ENCODE results near the gene ALDH16A1. TPM values are rescaled to one million over a fixed set of nuclear protein-coding genes. Genes with fewer than 3 reads are reported as not detected.

ALDH16A1 gene
- total and polyA plus RNA-seq, 10 of the 15 experiments (the other 5 are each of a cell fraction or from before 2014, with no cell fraction given) = 1.7 to 49.3 (median 18.1) TPM

DNA sequence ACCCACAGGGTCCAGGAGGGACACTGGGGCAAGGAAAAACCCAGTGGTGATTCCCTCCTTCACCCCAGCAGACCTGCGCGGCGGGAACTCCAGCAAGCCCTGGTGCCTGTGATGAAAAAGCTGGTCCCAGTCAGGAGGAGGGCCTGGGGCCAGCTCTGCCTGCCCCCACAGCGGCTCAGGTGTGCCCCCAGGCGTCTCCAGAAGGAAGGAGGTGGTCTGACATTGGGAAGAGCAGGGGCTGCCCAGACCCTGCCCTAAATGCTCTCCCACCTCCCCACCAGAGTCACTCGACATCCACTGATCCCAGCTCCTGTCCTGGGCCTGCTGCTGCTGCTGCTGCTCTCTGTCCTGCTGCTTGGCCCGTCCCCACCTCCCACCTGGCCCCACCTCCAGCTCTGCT, 35.9 kb upstream of the ALDH16A1 start:
- POLR2A ChIA-PET = interaction anchor here (0.6 to 1.8 kb wide), 2 partner anchors 9 to 13 kb away, joined by 3 to 5 read pairs; no protein-coding TSS in a partner anchor
- DNase-seq (ENCODE audit: low read depth, low spot score) = no peak
- intact Hi-C loops (cut with micrococcal nuclease; ENCODE audit: unreplicated experiment) = no loop called here
- Histone ChIP-seq H3K4me2 (ENCODE audit: control insufficient read depth, insufficient read depth) (no peak overlapping the region), H3K4me3 (no peak overlapping the region), H3K9ac (ENCODE audit: control insufficient read depth, insufficient read depth, low read length) (no peak overlapping the region), H4K20me1 (ENCODE audit: control insufficient read depth, insufficient read depth) (no peaks in the 10 kb centered on the region), H2AFZ (ENCODE audit: control insufficient read depth, low read depth, low read length) (no peak overlapping the region), H3K4me1 (ENCODE audit: control insufficient read depth, insufficient read depth, low read length) (0 out of 2 replicates have a peak, but pooled peaks cover 3% of the 10 kb centered on the region), H3K9me3 (replicated peaks; ENCODE audit: control insufficient read depth, insufficient read depth, low read length) (no peaks in the 10 kb centered on the region), H3K36me3 (ENCODE audit: control insufficient read depth in 2 of 2, insufficient read depth in 2 of 2, low read length in 1 of 2) (no peaks in the 10 kb centered on the region), H3K27me3 (replicated peaks in 1 of 2; ENCODE audit: control insufficient read depth in 2 of 2, insufficient read depth in 2 of 2, low read length in 1 of 2) (peaks cover 9 to 24% of the 10 kb centered on the region in 2 experiments), H3K79me2 (ENCODE audit: control insufficient read depth, insufficient read depth, low read length) (no peaks in the 10 kb centered on the region), H3K27ac (ENCODE audit: control insufficient read depth, insufficient read depth) (no peak overlapping the region)
- RAD21 ChIA-PET (ENCODE audit: unreplicated experiment) = interaction anchor here (1.0 to 1.8 kb wide), 4 partner anchors 21 to 128 kb away, joined by 3 to 4 read pairs (median 4); no protein-coding TSS in a partner anchor
- WGBS (ENCODE audit: insufficient coverage, insufficient replicate concordance, low lambda C conversion rate, missing lambda C conversion rate) = 17% methylated on average over 7 of the region's 7 CpGs
- ATAC-seq = no peak
- CTCF ChIA-PET = interaction anchor here (0.8 to 3.8 kb wide), 8 partner anchors 9 to 191 kb away, joined by 3 to 19 read pairs (median 3); no protein-coding TSS in a partner anchor
- in situ Hi-C loops (cut with MboI) = no loop called here
- TF ChIP-seq RAD21 (IDR thresholded peaks at IDR 0.05; ENCODE audit: insufficient read depth, low read depth, low read length) = peak; percentile 20; the same call in 1 of the 2 replicates
- TF ChIP-seq, protein P1, sequence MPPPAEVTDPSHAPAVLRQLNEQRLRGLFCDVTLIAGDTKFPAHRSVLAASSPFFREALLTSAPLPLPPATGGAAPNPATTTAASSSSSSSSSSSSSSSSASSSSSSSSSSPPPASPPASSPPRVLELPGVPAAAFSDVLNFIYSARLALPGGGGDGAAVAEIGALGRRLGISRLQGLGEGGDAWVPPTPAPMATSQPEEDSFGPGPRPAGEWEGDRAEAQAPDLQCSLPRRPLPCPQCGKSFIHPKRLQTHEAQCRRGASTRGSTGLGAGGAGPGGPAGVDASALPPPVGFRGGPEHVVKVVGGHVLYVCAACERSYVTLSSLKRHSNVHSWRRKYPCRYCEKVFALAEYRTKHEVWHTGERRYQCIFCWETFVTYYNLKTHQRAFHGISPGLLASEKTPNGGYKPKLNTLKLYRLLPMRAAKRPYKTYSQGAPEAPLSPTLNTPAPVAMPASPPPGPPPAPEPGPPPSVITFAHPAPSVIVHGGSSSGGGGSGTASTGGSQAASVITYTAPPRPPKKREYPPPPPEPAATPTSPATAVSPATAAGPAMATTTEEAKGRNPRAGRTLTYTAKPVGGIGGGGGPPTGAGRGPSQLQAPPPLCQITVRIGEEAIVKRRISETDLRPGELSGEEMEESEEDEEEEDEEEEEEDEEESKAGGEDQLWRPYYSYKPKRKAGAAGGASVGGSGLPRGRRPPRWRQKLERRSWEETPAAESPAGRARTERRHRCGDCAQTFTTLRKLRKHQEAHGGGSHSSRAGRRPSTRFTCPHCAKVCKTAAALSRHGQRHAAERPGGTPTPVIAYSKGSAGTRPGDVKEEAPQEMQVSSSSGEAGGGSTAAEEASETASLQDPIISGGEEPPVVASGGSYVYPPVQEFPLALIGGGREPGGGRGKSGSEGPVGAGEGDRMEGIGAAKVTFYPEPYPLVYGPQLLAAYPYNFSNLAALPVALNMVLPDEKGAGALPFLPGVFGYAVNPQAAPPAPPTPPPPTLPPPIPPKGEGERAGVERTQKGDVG (CRISPR knock-in tag; IDR thresholded peaks at IDR 0.05) = no peak
- no peak for FAIRE-seq
- no TSS peak for BruUV-seq (replicated peaks)
- SMC1A ChIA-PET (ENCODE audit: uncharacterized antibody, unreplicated experiment) = interaction anchor here (1.0 to 3.0 kb wide), 4 partner anchors 13 to 116 kb away, joined by 3 to 9 read pairs (median 4); no protein-coding TSS in a partner anchor

Measured in GM12878 (cell line).